DOHH2 (cell line): ENCODE data around the gene ATP10A.

Experiments
- H3F3A ChIP-seq: fragments of 200-600 bp; sonication (generic), shearing (Covaris generic); 2 replicates; pipeline ENCODE4 v1.6.0; 2016; ENCODE audit warnings: antibody characterized with exemption, mild to moderate bottlenecking; ENCODE audit not compliant: control insufficient read depth, insufficient read depth
- H3K27ac ChIP-seq: fragments of 200-600 bp; sonication (generic); 2 replicates; pipeline ENCODE4 v1.5.1; 2014; ENCODE audit warnings: low read depth, mild to moderate bottlenecking, low read length, moderate library complexity
- H3K27me3 ChIP-seq: fragments of 200-600 bp; sonication (generic); 2 replicates; pipeline ENCODE4 v1.6.1; 2014; ENCODE audit warnings: mild to moderate bottlenecking, low read length, mixed read lengths; ENCODE audit not compliant: control insufficient read depth
- H3K36me3 ChIP-seq: fragments of 200-600 bp; sonication (generic); 2 replicates; pipeline ENCODE4 v1.6.1; 2014; ENCODE audit warnings: mild to moderate bottlenecking, low read length, moderate library complexity, mixed read lengths; ENCODE audit not compliant: control insufficient read depth
- H3K4me1 ChIP-seq: fragments of 200-600 bp; sonication (generic); 2 replicates; pipeline ENCODE4 v1.6.1; 2014; ENCODE audit warnings: mild to moderate bottlenecking, low read length, mixed read lengths; ENCODE audit not compliant: control insufficient read depth
- H3K4me2 ChIP-seq: fragments of 200-600 bp; sonication (generic); 2 replicates; pipeline ENCODE4 v1.6.0; 2014; ENCODE audit warnings: mild to moderate bottlenecking, low read length, moderate library complexity
- H3K4me3 ChIP-seq: fragments of 200-600 bp; sonication (generic); 2 replicates; pipeline ENCODE4 v1.5.1; 2014; ENCODE audit warnings: mild to moderate bottlenecking, low read length, mixed read lengths
- H3K79me2 ChIP-seq: fragments of 200-600 bp; sonication (generic); 2 replicates; pipeline ENCODE4 v1.6.1; 2014; ENCODE audit warnings: mild to moderate bottlenecking, low read length, mixed read lengths; ENCODE audit not compliant: control insufficient read depth
- H3K9me2 ChIP-seq: fragments of 200-600 bp; sonication (generic); replicated peaks from 2 replicates; pipeline ENCODE4 v1.6.1; 2014; ENCODE audit warnings: mild to moderate bottlenecking, low read length, mixed read lengths; ENCODE audit not compliant: control insufficient read depth
- H3K9me3 ChIP-seq: fragments of 200-600 bp; sonication (generic); 2 replicates; pipeline ENCODE4 v1.6.1; 2014; ENCODE audit warnings: antibody characterized with exemption, low read length, mixed read lengths; ENCODE audit not compliant: control insufficient read depth, insufficient read depth
- H4K20me1 ChIP-seq: fragments of 200-600 bp; sonication (generic); 2 replicates; pipeline ENCODE4 v1.6.0; 2014; ENCODE audit warnings: low read depth, mild to moderate bottlenecking, antibody characterized with exemption, low read length, moderate library complexity; ENCODE audit not compliant: control insufficient read depth, insufficient read depth
- CTCF ChIP-seq: fragments of 200-600 bp; sonication (generic); IDR thresholded peaks from one replicate; pipeline ENCODE4 v1.5.1; 2014; ENCODE audit warnings: antibody characterized with exemption, mild to moderate bottlenecking, low read depth, low read length; ENCODE audit not compliant: poor library complexity, severe bottlenecking
- EZH2phosphoT487 ChIP-seq: fragments of 200-600 bp; sonication (generic); IDR thresholded peaks from 2 replicates; pipeline ENCODE4 v1.6.1; 2017; ENCODE audit warnings: borderline replicate concordance, mild to moderate bottlenecking, antibody characterized with exemption, low read length, moderate library complexity, mixed read lengths

The ATP10A gene

GRCh38 chr15:25670025-25670554, 193.0 kb downstream of the ATP10A start:
- H3K36me3 ChIP-seq: no peaks in the 10 kb centered on the region
- H3K4me2 ChIP-seq: no peak overlapping the region
- H3K9me2 ChIP-seq: no peaks in the 10 kb centered on the region
- H3K9me3 ChIP-seq: peaks cover 23% of the 10 kb centered on the region; the same call in 1 of the 2 replicates
- no peaks in the 10 kb centered on the region for H3F3A ChIP-seq
- H3K27ac ChIP-seq: no peak overlapping the region
- H3K27me3 ChIP-seq: no peaks in the 10 kb centered on the region
- H3K4me3 ChIP-seq: no peak overlapping the region
- no peaks in the 10 kb centered on the region for H3K79me2 ChIP-seq
- TF ChIP-seq CTCF: no peak
- no peak for TF ChIP-seq EZH2phosphoT487
- no peaks in the 10 kb centered on the region for H3K4me1 ChIP-seq
- no peaks in the 10 kb centered on the region for H4K20me1 ChIP-seq

GRCh38 chr15:25668901-25669300, 194.2 kb downstream of the ATP10A start:
- Histone ChIP-seq H3K27ac (no peak overlapping the region), H3K27me3 (no peaks in the 10 kb centered on the region), H3F3A (no peaks in the 10 kb centered on the region), H4K20me1 (no peaks in the 10 kb centered on the region), H3K4me3 (no peak overlapping the region), H3K79me2 (no peaks in the 10 kb centered on the region), H3K9me3 (peaks cover 25% of the 10 kb centered on the region; the same call in 1 of the 2 replicates), H3K4me2 (no peak overlapping the region), H3K9me2 (no peaks in the 10 kb centered on the region), H3K4me1 (no peaks in the 10 kb centered on the region), H3K36me3 (no peaks in the 10 kb centered on the region)
- no peak for TF ChIP-seq CTCF
- no peak for TF ChIP-seq EZH2phosphoT487

GRCh38 chr15:25668236-25668795, 194.8 kb downstream of the ATP10A start:
- Histone ChIP-seq H3K79me2 (no peaks in the 10 kb centered on the region), H3K27ac (no peak overlapping the region), H3K27me3 (no peaks in the 10 kb centered on the region), H3K9me3 (peaks cover 19% of the 10 kb centered on the region; the same call in 1 of the 2 replicates), H3K9me2 (no peaks in the 10 kb centered on the region), H3K4me1 (no peaks in the 10 kb centered on the region), H4K20me1 (no peaks in the 10 kb centered on the region), H3K36me3 (no peaks in the 10 kb centered on the region), H3K4me2 (no peak overlapping the region), H3K4me3 (no peak overlapping the region), H3F3A (no peaks in the 10 kb centered on the region)
- no peak for TF ChIP-seq EZH2phosphoT487
- TF ChIP-seq CTCF: no peak
